ENCODE data around the gene SLC25A11. TPM values are rescaled to one million over a fixed set of nuclear protein-coding genes. Genes with fewer than 3 reads are reported as not detected.
"Not testable (repeated sequence)": the region's sequence is repeated elsewhere in the genome, so short reads cannot be mapped to it uniquely, and the experiment has no call there.

Gene SLC25A11
- total RNA-seq, 1 donor from 2014 or later, result 36.8 TPM

DNA sequence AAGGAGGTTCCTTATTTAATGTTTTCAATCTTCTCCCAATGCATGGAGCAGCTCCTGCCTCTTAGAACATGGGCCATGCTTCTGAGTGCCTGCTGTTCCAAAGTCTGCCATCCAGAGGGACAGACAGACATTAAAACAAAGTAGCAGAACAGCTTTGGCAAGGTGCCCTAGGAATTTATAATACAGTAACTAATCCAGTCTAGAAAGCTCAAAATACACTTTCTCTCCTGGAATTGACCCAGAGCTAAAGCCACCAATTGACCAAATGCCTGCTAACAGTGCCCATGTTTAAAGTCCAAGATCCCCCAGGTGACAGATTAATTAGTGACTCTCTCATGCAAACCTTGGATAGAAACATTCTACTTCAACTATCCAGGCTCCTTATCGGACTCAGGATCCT is 25.9 kb downstream of the SLC25A11 start:
- no peak for DNase-seq (ENCODE audit: low read depth)
- no peak overlapping the region for H3K27ac Mint-ChIP-seq (ENCODE audit: unreplicated experiment)
- H3K79me2 ChIP-seq (ENCODE audit: insufficient read depth, low read length), result no peaks in the 10 kb centered on the region
- no peak overlapping the region for H3K4me3 Mint-ChIP-seq (ENCODE audit: unreplicated experiment)
- H3K9ac ChIP-seq (ENCODE audit: low read length), result no peak overlapping the region
- H3K4me2 ChIP-seq (ENCODE audit: low read length), result no peak overlapping the region
- no peak for TF ChIP-seq EZH2 (IDR thresholded peaks at IDR 0.05; ENCODE audit: insufficient read depth, low read length)
- TF ChIP-seq, protein P1, sequence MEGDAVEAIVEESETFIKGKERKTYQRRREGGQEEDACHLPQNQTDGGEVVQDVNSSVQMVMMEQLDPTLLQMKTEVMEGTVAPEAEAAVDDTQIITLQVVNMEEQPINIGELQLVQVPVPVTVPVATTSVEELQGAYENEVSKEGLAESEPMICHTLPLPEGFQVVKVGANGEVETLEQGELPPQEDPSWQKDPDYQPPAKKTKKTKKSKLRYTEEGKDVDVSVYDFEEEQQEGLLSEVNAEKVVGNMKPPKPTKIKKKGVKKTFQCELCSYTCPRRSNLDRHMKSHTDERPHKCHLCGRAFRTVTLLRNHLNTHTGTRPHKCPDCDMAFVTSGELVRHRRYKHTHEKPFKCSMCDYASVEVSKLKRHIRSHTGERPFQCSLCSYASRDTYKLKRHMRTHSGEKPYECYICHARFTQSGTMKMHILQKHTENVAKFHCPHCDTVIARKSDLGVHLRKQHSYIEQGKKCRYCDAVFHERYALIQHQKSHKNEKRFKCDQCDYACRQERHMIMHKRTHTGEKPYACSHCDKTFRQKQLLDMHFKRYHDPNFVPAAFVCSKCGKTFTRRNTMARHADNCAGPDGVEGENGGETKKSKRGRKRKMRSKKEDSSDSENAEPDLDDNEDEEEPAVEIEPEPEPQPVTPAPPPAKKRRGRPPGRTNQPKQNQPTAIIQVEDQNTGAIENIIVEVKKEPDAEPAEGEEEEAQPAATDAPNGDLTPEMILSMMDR (IDR thresholded peaks at IDR 0.05; ENCODE audit: insufficient read depth, low read depth, low read length), result no peak
- no peaks in the 10 kb centered on the region for H3K9me3 Mint-ChIP-seq (ENCODE audit: unreplicated experiment)
- H3K27me3 ChIP-seq (ENCODE audit: insufficient read depth, low read length), result no peaks in the 10 kb centered on the region
- peaks cover under 1% of the 10 kb centered on the region for H3K4me1 ChIP-seq (ENCODE audit: insufficient read depth, low read length)
- no peak overlapping the region for H2AFZ ChIP-seq (ENCODE audit: low read depth, low read length)
- no peak for FAIRE-seq
- H3K36me3 ChIP-seq (ENCODE audit: insufficient read depth, low read length), result no peaks in the 10 kb centered on the region
- no peaks in the 10 kb centered on the region for H3K27me3 Mint-ChIP-seq (ENCODE audit: low read depth, unreplicated experiment)
- no peak overlapping the region for H3K27ac ChIP-seq (ENCODE audit: low read depth, low read length)
- no peaks in the 10 kb centered on the region for H3K4me1 Mint-ChIP-seq (ENCODE audit: low read depth, unreplicated experiment)
- no peaks in the 10 kb centered on the region for H4K20me1 ChIP-seq (ENCODE audit: insufficient read depth, low read length)
- H3K9me3 ChIP-seq (ENCODE audit: insufficient read depth, low read depth, low read length), result no peaks in the 10 kb centered on the region
- H3K4me3 ChIP-seq (ENCODE audit: insufficient read depth, low read depth, low read length), result no peak overlapping the region
- H3K36me3 Mint-ChIP-seq (ENCODE audit: low read depth, unreplicated experiment), result no peaks in the 10 kb centered on the region

DNA sequence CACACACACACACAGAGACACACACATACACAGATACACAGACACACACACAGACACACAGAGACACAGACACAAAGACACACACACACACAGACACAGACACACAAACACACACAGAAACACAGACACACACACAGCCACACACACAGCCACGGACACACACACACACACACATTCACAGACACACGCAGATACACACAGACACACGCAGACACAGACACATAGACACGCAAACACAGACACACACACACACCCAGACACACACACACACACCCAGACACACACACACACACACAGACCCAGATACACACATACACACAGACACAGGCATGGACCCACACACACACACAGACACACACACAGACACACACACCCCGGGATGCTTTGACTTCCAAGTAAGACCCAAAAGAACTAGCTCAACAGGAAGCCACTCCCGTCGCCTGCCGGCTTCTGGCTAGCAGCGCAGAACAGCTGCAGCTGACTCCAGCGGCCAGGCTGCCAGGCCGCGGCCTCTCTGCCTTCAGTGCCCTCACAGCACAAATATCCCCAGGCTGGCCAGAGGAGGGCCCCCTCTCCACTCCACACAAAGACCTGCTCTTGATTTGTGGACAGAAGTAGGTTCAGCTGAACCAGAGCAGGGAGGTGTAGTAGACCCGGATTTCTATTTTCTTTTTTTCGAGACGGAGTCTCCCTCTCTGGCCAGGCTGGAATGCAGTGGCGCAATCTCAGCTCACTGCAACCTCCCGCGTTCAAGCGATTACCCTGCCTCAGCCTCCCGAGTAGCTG is 30.9 kb downstream of the SLC25A11 start:
- Mint-ChIP-seq H3K4me3 (ENCODE audit: unreplicated experiment) (no peak overlapping the region), H3K27me3 (ENCODE audit: low read depth, unreplicated experiment) (no peaks in the 10 kb centered on the region), H3K4me1 (ENCODE audit: low read depth, unreplicated experiment) (peaks cover 2% of the 10 kb centered on the region), H3K27ac (ENCODE audit: unreplicated experiment) (no peak overlapping the region), H3K9me3 (ENCODE audit: unreplicated experiment) (no peaks in the 10 kb centered on the region), H3K36me3 (ENCODE audit: low read depth, unreplicated experiment) (no peaks in the 10 kb centered on the region)
- Histone ChIP-seq H3K27ac (ENCODE audit: low read depth, low read length) (no peak overlapping the region), H3K36me3 (ENCODE audit: insufficient read depth, low read length) (no peaks in the 10 kb centered on the region), H3K4me1 (ENCODE audit: insufficient read depth, low read length) (peaks cover 4% of the 10 kb centered on the region), H3K9me3 (ENCODE audit: insufficient read depth, low read depth, low read length) (no peaks in the 10 kb centered on the region), H4K20me1 (ENCODE audit: insufficient read depth, low read length) (no peaks in the 10 kb centered on the region), H3K4me3 (ENCODE audit: insufficient read depth, low read depth, low read length) (no peak overlapping the region), H3K79me2 (ENCODE audit: insufficient read depth, low read length) (no peaks in the 10 kb centered on the region), H3K4me2 (ENCODE audit: low read length) (peak overlapping the region; percentile 59), H3K27me3 (ENCODE audit: insufficient read depth, low read length) (no peaks in the 10 kb centered on the region), H2AFZ (ENCODE audit: low read depth, low read length) (peak overlapping the region; percentile 89), H3K9ac (ENCODE audit: low read length) (peak overlapping the region; percentile 57)
- TF ChIP-seq, protein P1 (IDR thresholded peaks at IDR 0.05; ENCODE audit: insufficient read depth, low read depth, low read length), result peak; percentile 58
- no peak for TF ChIP-seq EZH2 (IDR thresholded peaks at IDR 0.05; ENCODE audit: insufficient read depth, low read length)
- peak; percentile 74 for DNase-seq (ENCODE audit: low read depth)
- no peak for FAIRE-seq

DNA sequence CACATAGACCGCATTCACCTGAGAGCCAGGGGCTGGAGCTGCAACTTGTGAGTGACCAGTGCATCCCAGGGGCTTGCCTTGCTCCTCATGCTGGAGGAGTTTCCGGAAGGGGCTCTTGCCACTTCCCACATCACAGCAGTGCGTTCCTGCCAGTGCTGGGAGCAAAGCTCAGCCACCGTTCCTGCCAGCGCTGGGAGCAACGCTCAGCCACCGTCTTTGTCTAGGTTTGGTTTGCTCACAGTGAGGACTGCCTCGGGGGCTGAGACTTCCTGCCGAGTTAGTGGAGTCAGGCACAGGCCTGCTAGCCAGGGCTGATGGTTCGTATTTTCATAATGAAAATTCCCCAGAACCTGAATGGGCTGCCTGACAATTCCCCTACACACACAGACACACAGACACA is 31.5 kb downstream of the SLC25A11 start:
- H3K27ac ChIP-seq (ENCODE audit: low read depth, low read length), result no peak overlapping the region

DNA sequence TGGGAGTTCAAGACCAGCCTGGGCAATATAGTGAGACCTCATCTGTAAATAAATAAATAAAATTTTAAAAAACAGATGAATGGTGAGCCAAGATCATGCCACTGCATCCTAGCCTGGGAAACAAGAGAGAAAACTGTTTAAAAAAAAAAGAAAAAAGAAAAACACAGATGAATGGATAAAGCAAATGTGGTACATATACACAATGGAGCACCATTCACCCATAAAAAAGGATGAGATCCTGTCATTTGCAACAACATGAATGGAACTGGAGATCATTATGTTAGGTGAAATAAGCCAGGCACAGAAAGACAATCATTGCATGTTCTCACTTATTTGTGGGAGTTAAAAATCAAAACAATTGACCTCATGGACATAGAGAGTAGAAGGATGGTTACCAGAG is 33.2 kb downstream of the SLC25A11 start:
- not testable (repeated sequence) for H3K4me3 Mint-ChIP-seq (ENCODE audit: unreplicated experiment); DNase-seq (ENCODE audit: low read depth); H3K9me3 Mint-ChIP-seq (ENCODE audit: unreplicated experiment); H3K9ac ChIP-seq (ENCODE audit: low read length); H3K9me3 ChIP-seq (ENCODE audit: insufficient read depth, low read depth, low read length); H3K4me2 ChIP-seq (ENCODE audit: low read length); H3K4me3 ChIP-seq (ENCODE audit: insufficient read depth, low read depth, low read length); H3K27ac Mint-ChIP-seq (ENCODE audit: unreplicated experiment); H3K27me3 Mint-ChIP-seq (ENCODE audit: low read depth, unreplicated experiment); H3K27me3 ChIP-seq (ENCODE audit: insufficient read depth, low read length); H3K36me3 ChIP-seq (ENCODE audit: insufficient read depth, low read length); H2AFZ ChIP-seq (ENCODE audit: low read depth, low read length); H3K27ac ChIP-seq (ENCODE audit: low read depth, low read length); H3K4me1 Mint-ChIP-seq (ENCODE audit: low read depth, unreplicated experiment); H3K4me1 ChIP-seq (ENCODE audit: insufficient read depth, low read length); H3K36me3 Mint-ChIP-seq (ENCODE audit: low read depth, unreplicated experiment); H3K79me2 ChIP-seq (ENCODE audit: insufficient read depth, low read length); FAIRE-seq; H4K20me1 ChIP-seq (ENCODE audit: insufficient read depth, low read length)

More for the DNA sequence above, 31.5 kb downstream of the SLC25A11 start:
- Mint-ChIP-seq H3K9me3 (ENCODE audit: unreplicated experiment) (no peaks in the 10 kb centered on the region), H3K27ac (ENCODE audit: unreplicated experiment) (no peak overlapping the region), H3K27me3 (ENCODE audit: low read depth, unreplicated experiment) (no peaks in the 10 kb centered on the region), H3K36me3 (ENCODE audit: low read depth, unreplicated experiment) (no peaks in the 10 kb centered on the region), H3K4me1 (ENCODE audit: low read depth, unreplicated experiment) (peaks cover 2% of the 10 kb centered on the region), H3K4me3 (ENCODE audit: unreplicated experiment) (no peak overlapping the region)
- Histone ChIP-seq H3K9ac (ENCODE audit: low read length) (peak overlapping the region; percentile 57), H3K27me3 (ENCODE audit: insufficient read depth, low read length) (no peaks in the 10 kb centered on the region), H2AFZ (ENCODE audit: low read depth, low read length) (peak overlapping the region; percentile 50), H3K4me1 (ENCODE audit: insufficient read depth, low read length) (peaks cover 4% of the 10 kb centered on the region), H3K4me3 (ENCODE audit: insufficient read depth, low read depth, low read length) (no peak overlapping the region), H3K79me2 (ENCODE audit: insufficient read depth, low read length) (no peaks in the 10 kb centered on the region), H3K4me2 (ENCODE audit: low read length) (peak overlapping the region; percentile 59), H3K9me3 (ENCODE audit: insufficient read depth, low read depth, low read length) (no peaks in the 10 kb centered on the region), H3K36me3 (ENCODE audit: insufficient read depth, low read length) (no peaks in the 10 kb centered on the region), H4K20me1 (ENCODE audit: insufficient read depth, low read length) (no peaks in the 10 kb centered on the region)
- FAIRE-seq, result no peak
- DNase-seq (ENCODE audit: low read depth), result no peak
- TF ChIP-seq, protein P1 (IDR thresholded peaks at IDR 0.05; ENCODE audit: insufficient read depth, low read depth, low read length), result no peak
- TF ChIP-seq EZH2 (IDR thresholded peaks at IDR 0.05; ENCODE audit: insufficient read depth, low read length), result no peak

All from astrocyte (in vitro differentiated cells and primary cell).